ENCODE data around the gene ARHGEF1.

- TF ChIP-seq CTCF (conservative IDR thresholded peaks at IDR 0.05; ENCODE audit: low read depth, low read length) (no peak), EZH2 (IDR thresholded peaks at IDR 0.05; ENCODE audit: low read length, unreplicated experiment) (no peak), EZH2phosphoT487 (IDR thresholded peaks at IDR 0.05; ENCODE audit: borderline replicate concordance, low read length) (no peak)
Measured at GRCh38 chr19:41903193-41903953, 20.4 kb downstream of the ARHGEF1 start.
